Breast epithelium (tissue), 4 donors: Measurements from ENCODE around the gene PRDM10. TPM values are rescaled to one million over a fixed set of nuclear protein-coding genes. Genes with fewer than 3 reads are reported as not detected.

ENCODE experiments used
- DNase-seq, 2 donors: peaks; one replicate each; pipeline ENCODE4 v3.0.0-alpha.2; 2019; ENCODE audit warnings: low spot score in 2 of 2
- H3K27ac ChIP-seq, 2 donors: fragments of 200-600 bp; sonication (generic) in 1 of 2; one replicate each; pipeline ENCODE4 v1.5.1; 2016 to 2019; ENCODE audit warnings: mild to moderate bottlenecking in 1 of 2
- H3K27me3 ChIP-seq, 2 donors: fragments of 200-600 bp; sonication (generic) in 1 of 2; one replicate each; pipeline versions ENCODE4 v1.5.1 to v1.6.0; 2017 to 2019; ENCODE audit warnings: control low read depth in 1 of 2, mild to moderate bottlenecking in 1 of 2
- H3K36me3 ChIP-seq: fragments of 200-600 bp; one replicate; pipeline ENCODE4 v1.5.1; 2019
- H3K4me1 ChIP-seq, 2 donors: fragments of 200-600 bp; sonication (generic); one replicate each; pipeline ENCODE4 v1.5.1; 2016 to 2019; ENCODE audit warnings: control low read depth in 1 of 2
- H3K4me3 ChIP-seq, 3 donors: fragments of 200-600 bp; sonication (generic); 1 replicate in 2 of 3; 2 replicates in 1 of 3; pipeline ENCODE4 v1.5.1; 2016 to 2019; ENCODE audit warnings: mild to moderate bottlenecking in 3 of 3, moderate library complexity in 2 of 3
- H3K9me3 ChIP-seq, 2 donors: fragments of 200-600 bp; sonication (generic) in 1 of 2; one replicate each; pipeline ENCODE4 v1.5.1; 2016 to 2019; ENCODE audit warnings: control low read depth in 1 of 2
- CTCF ChIP-seq, 3 donors: fragments of 450-650 bp; IDR thresholded peaks; one replicate each; pipeline ENCODE4 v1.5.1; 2016 to 2017; ENCODE audit warnings: antibody characterized with exemption in 3 of 3, mild to moderate bottlenecking in 3 of 3, moderate library complexity in 3 of 3
- POLR2A ChIP-seq: fragments of 450-650 bp; IDR thresholded peaks from one replicate; pipeline ENCODE4 v1.6.1; 2016; ENCODE audit warnings: antibody characterized with exemption, mild to moderate bottlenecking, moderate library complexity
- POLR2AphosphoS5 ChIP-seq, 3 donors: sonication (generic); formaldehyde crosslinking; IDR thresholded peaks; one replicate each; pipeline ENCODE4 v1.6.1; 2017; ENCODE audit warnings: antibody characterized with exemption in 3 of 3
- intact Hi-C: fragments of 100-400 bp; cut with DNase I; formaldehyde crosslinking; loops from one replicate; pipeline ENCODE4 v1.15.1; 2023; ENCODE audit warnings: low total_unique reads
- total RNA-seq, 3 donors: library from RNA; depleted of rRNA; stranded (reverse); fragments of >200 nt; gene quantifications; one replicate each; pipeline ENCODE4 v1.1.0, GENCODE V29; 2016

PRDM10 gene
- total RNA-seq, 3 donors from 2014 or later = 4.5 to 15.2 (median 10.8) TPM

GRCh38 chr11:129932381-129933067 lies 70.1 kb downstream of the PRDM10 start:
- Histone ChIP-seq H3K4me3 (no peak overlapping the region), H3K9me3 (no peaks in the 10 kb centered on the region), H3K27me3 (no peaks in the 10 kb centered on the region), H3K4me1 (no peaks in the 10 kb centered on the region), H3K27ac (peak overlapping the region; percentile 62 to 74), H3K36me3 (no peaks in the 10 kb centered on the region)
- peak in 1 of 2 donors; percentile 57 for DNase-seq
- TF ChIP-seq CTCF (IDR thresholded peaks at IDR 0.05) (no peak), POLR2A (no peak), POLR2AphosphoS5 (IDR thresholded peaks at IDR 0.05) (no peak)
- intact Hi-C loops = no loop called here

GRCh38 chr11:129930743-129931142 lies 71.9 kb downstream of the PRDM10 start:
- intact Hi-C loops = no loop called here
- DNase-seq = no peak
- H3K27ac ChIP-seq = peak overlapping the region; percentile 0 to 33
- no peaks in the 10 kb centered on the region for H3K4me1 ChIP-seq
- no peaks in the 10 kb centered on the region for H3K36me3 ChIP-seq
- H3K27me3 ChIP-seq = no peaks in the 10 kb centered on the region
- no peak for TF ChIP-seq POLR2A
- no peak for TF ChIP-seq POLR2AphosphoS5 (IDR thresholded peaks at IDR 0.05)
- no peak for TF ChIP-seq CTCF (IDR thresholded peaks at IDR 0.05)
- no peak overlapping the region for H3K4me3 ChIP-seq
- no peaks in the 10 kb centered on the region for H3K9me3 ChIP-seq

- DNase-seq = no peak
Observed at GRCh38 chr11:129930296-129930695, 72.3 kb downstream of the PRDM10 start.

GRCh38 chr11:129929721-129930120 lies 72.9 kb downstream of the PRDM10 start:
- intact Hi-C loops = loop anchor here (10.0 kb wide), 1 partner anchor 715 kb away; no protein-coding TSS in a partner anchor
- Histone ChIP-seq H3K4me3 (no peak overlapping the region), H3K36me3 (no peaks in the 10 kb centered on the region), H3K9me3 (no peaks in the 10 kb centered on the region), H3K27me3 (no peaks in the 10 kb centered on the region), H3K4me1 (no peaks in the 10 kb centered on the region), H3K27ac (no peak overlapping the region)
- TF ChIP-seq POLR2A (no peak), CTCF (IDR thresholded peaks at IDR 0.05) (no peak), POLR2AphosphoS5 (IDR thresholded peaks at IDR 0.05) (no peak)
- DNase-seq = no peak

More at GRCh38 chr11:129930296-129930695, 72.3 kb downstream of the PRDM10 start:
- TF ChIP-seq CTCF (IDR thresholded peaks at IDR 0.05) (no peak), POLR2A (no peak), POLR2AphosphoS5 (IDR thresholded peaks at IDR 0.05) (no peak)
- H3K27ac ChIP-seq = peak overlapping the region in 1 of 2 donors; percentile 0
- H3K4me1 ChIP-seq = no peaks in the 10 kb centered on the region
- H3K9me3 ChIP-seq = no peaks in the 10 kb centered on the region
- H3K36me3 ChIP-seq = no peaks in the 10 kb centered on the region
- intact Hi-C loops = no loop called here
- no peaks in the 10 kb centered on the region for H3K27me3 ChIP-seq
- no peak overlapping the region for H3K4me3 ChIP-seq

GRCh38 chr11:129928923-129929692 lies 73.5 kb downstream of the PRDM10 start:
- H3K27me3 ChIP-seq = no peaks in the 10 kb centered on the region
- no peak for TF ChIP-seq POLR2AphosphoS5 (IDR thresholded peaks at IDR 0.05)
- TF ChIP-seq POLR2A = no peak
- TF ChIP-seq CTCF (IDR thresholded peaks at IDR 0.05) = no peak
- no peaks in the 10 kb centered on the region for H3K36me3 ChIP-seq
- no peak overlapping the region for H3K4me3 ChIP-seq
- no peak for DNase-seq
- H3K9me3 ChIP-seq = no peaks in the 10 kb centered on the region
- H3K27ac ChIP-seq = no peak overlapping the region
- H3K4me1 ChIP-seq = no peaks in the 10 kb centered on the region
- intact Hi-C loops = loop anchor here (10.0 kb wide), 1 partner anchor 714 kb away; no protein-coding TSS in a partner anchor
